HCT116 (cell line): ENCODE data around the gene PCGF2. TPM values are rescaled to one million over a fixed set of nuclear protein-coding genes. Genes with fewer than 3 reads are reported as not detected.

ENCODE experiments used
- ATAC-seq: fragments of 200-7000 bp; cut with Tn5 transposase; 2 replicates; pipeline ENCODE4 v1.9.1; 2020; ENCODE audit warnings: mild to moderate bottlenecking, moderate library complexity
- BruUV-seq: library from RNA; stranded (reverse); fragments of 400-500 nt; replicated peaks from 2 replicates; lab custom pipeline; 2021; lab: Mats Ljungman, UMichigan
- CTCF ChIA-PET: fragments of 300-600 bp; sonication (Branson Sonifier 250); formaldehyde crosslinking; loops from one replicate; lab custom pipeline; 2021; ENCODE audit warnings: antibody characterized with exemption; lab: Charles Lee
- POLR2A ChIA-PET: fragments of 300-600, 350-600 bp; sonication (Branson Sonifier 250); formaldehyde crosslinking; loops from one replicate; lab custom pipeline; 2021; ENCODE audit warnings: antibody characterized with exemption; lab: Charles Lee
- RAD21 ChIA-PET, 2 experiments: fragments of 300-600 bp; sonication (Branson Sonifier 250); formaldehyde crosslinking; loops; one replicate each; lab custom pipeline; 2023; ENCODE audit warnings: low total read pairs in 2 of 2; ENCODE audit not compliant: uncharacterized antibody in 2 of 2, unreplicated experiment in 2 of 2, low non-redundant PET in 1 of 2; lab: Charles Lee
- DNase-seq: peaks from one replicate; pipeline ENCODE4 v3.0.0-alpha.2; 2010; ENCODE audit warnings: low read depth, low spot score
- H2AFZ ChIP-seq: fragments of 200-600 bp; shearing (Covaris generic), sonication (generic); 2 replicates; pipeline ENCODE4 v1.6.1; 2017; ENCODE audit warnings: low read depth, mixed run types, mixed read lengths, antibody characterized with exemption, low read length; ENCODE audit not compliant: poor library complexity, severe bottlenecking
- H3K27ac ChIP-seq: 2 replicates; pipeline ENCODE4 v1.5.1; 2012; ENCODE audit warnings: low read depth, low read length
- H3K27me3 ChIP-seq: fragments of 200-600 bp; sonication (generic); 2 replicates; pipeline ENCODE4 v1.6.1; 2016; ENCODE audit warnings: mixed run types, low read length, mixed read lengths; ENCODE audit not compliant: insufficient read depth
- H3K36me3 ChIP-seq, 2 experiments: fragments of 200-500 bp in 1 of 2; fragments of 200-600 bp in 1 of 2; sonication (Bioruptor generic) in 1 of 2; sonication (generic) in 1 of 2; 2 replicates each; pipeline versions ENCODE4 v1.5.1 to v1.6.1; 2014 to 2016; ENCODE audit warnings: low read length in 2 of 2, inconsistent platforms in 1 of 2, mixed read lengths in 1 of 2, mixed run types in 1 of 2; ENCODE audit not compliant: insufficient read depth in 2 of 2, control insufficient read depth in 1 of 2
- H3K4me1 ChIP-seq, 2 experiments: fragments of 200-600 bp in 1 of 2; sonication (generic) in 1 of 2; 2 replicates each; pipeline versions ENCODE4 v1.5.1 to v1.6.1; 2012 to 2017; ENCODE audit warnings: low read length in 2 of 2, inconsistent platforms in 1 of 2, mild to moderate bottlenecking in 1 of 2, mixed read lengths in 1 of 2, mixed run types in 1 of 2, moderate library complexity in 1 of 2; ENCODE audit not compliant: insufficient read depth in 2 of 2, control insufficient read depth in 1 of 2
- H3K4me2 ChIP-seq: fragments of 200-600 bp; sonication (generic); 2 replicates; pipeline ENCODE4 v1.6.1; 2017; ENCODE audit warnings: mixed run types, low read length, mixed read lengths
- H3K4me3 ChIP-seq, 2 experiments: fragments of 200-600 bp in 1 of 2; sonication (generic) in 1 of 2; replicated peaks in 1 of 2; 2 replicates each; pipeline ENCODE4 v1.5.1; 2011 to 2016; ENCODE audit warnings: low read length in 2 of 2, control low read depth in 1 of 2, low read depth in 1 of 2, mild to moderate bottlenecking in 1 of 2, mixed read lengths in 1 of 2, mixed run types in 1 of 2
- H3K79me2 ChIP-seq: fragments of 200-600 bp; sonication (generic); 2 replicates; pipeline ENCODE4 v1.6.1; 2017; ENCODE audit warnings: mild to moderate bottlenecking, mixed run types, low read length, moderate library complexity, mixed read lengths; ENCODE audit not compliant: insufficient read depth
- H3K9ac ChIP-seq: fragments of 200-600 bp; sonication (generic); 2 replicates; pipeline ENCODE4 v1.6.1; 2016; ENCODE audit warnings: low read length, mixed read lengths
- H3K9me2 ChIP-seq: fragments of 200-600 bp; sonication (generic), shearing (Covaris generic); 2 replicates; pipeline ENCODE4 v1.6.1; 2017; ENCODE audit warnings: mixed run types, mild to moderate bottlenecking, moderate library complexity; ENCODE audit not compliant: insufficient read depth
- H3K9me3 ChIP-seq, 2 experiments: fragments of 200-500 bp in 1 of 2; fragments of 200-600 bp in 1 of 2; sonication (Bioruptor generic) in 1 of 2; sonication (generic) in 1 of 2; 2 replicates each; pipeline ENCODE4 v1.6.1; 2014 to 2017; ENCODE audit warnings: low read length in 2 of 2, mixed read lengths in 2 of 2, inconsistent platforms in 1 of 2, low read depth in 1 of 2, mild to moderate bottlenecking in 1 of 2, mixed run types in 1 of 2, moderate library complexity in 1 of 2; ENCODE audit not compliant: control insufficient read depth in 1 of 2, insufficient read depth in 1 of 2
- H4K20me1 ChIP-seq: fragments of 200-600 bp; sonication (generic), shearing (Covaris generic); 2 replicates; pipeline ENCODE4 v1.6.1; 2017; ENCODE audit warnings: mixed run types, mild to moderate bottlenecking, moderate library complexity; ENCODE audit not compliant: insufficient read depth
- ATF3 ChIP-seq: IDR thresholded peaks from 2 replicates; pipeline ENCODE4 v1.6.1; 2012
- CBX3 ChIP-seq: IDR thresholded peaks from 2 replicates; pipeline ENCODE4 v1.6.1; 2012; ENCODE audit warnings: low read depth
- CEBPB ChIP-seq: IDR thresholded peaks from 2 replicates; pipeline ENCODE4 v1.6.1; 2012; ENCODE audit warnings: low read depth
- CTCF ChIP-seq, 3 experiments: fragments of 200-600 bp in 1 of 3; sonication (generic) in 1 of 3; IDR thresholded peaks in 2 of 3; conservative IDR thresholded peaks in 1 of 3; 2 replicates each; pipeline ENCODE4 v1.5.1; 2012 to 2017; ENCODE audit warnings: low read depth in 2 of 3, low read length in 2 of 3, antibody characterized with exemption in 1 of 3, borderline replicate concordance in 1 of 3, control low read depth in 1 of 3, mild to moderate bottlenecking in 1 of 3, mixed read lengths in 1 of 3, mixed run types in 1 of 3, moderate library complexity in 1 of 3; ENCODE audit not compliant: insufficient read depth in 1 of 3
- EGR1 ChIP-seq: IDR thresholded peaks from 2 replicates; pipeline ENCODE4 v1.6.1; 2012; ENCODE audit warnings: low read depth
- EZH2 ChIP-seq: fragments of 200-600 bp; sonication (generic); IDR thresholded peaks from 2 replicates; pipeline ENCODE4 v1.6.1; 2017; ENCODE audit warnings: antibody characterized with exemption, mixed run types
- JUND ChIP-seq: IDR thresholded peaks from 2 replicates; pipeline ENCODE4 v1.6.1; 2012
- POLR2A ChIP-seq: IDR thresholded peaks from 2 replicates; pipeline ENCODE4 v1.7.0; 2011; ENCODE audit warnings: borderline replicate concordance; ENCODE audit not compliant: insufficient read depth, insufficient read length; ENCODE audit errors: extremely low read depth
- POLR2AphosphoS5 ChIP-seq: IDR thresholded peaks from 2 replicates; pipeline ENCODE4 v1.6.1; 2011; ENCODE audit warnings: mild to moderate bottlenecking, low read depth, low read length, moderate library complexity
- SP1 ChIP-seq: IDR thresholded peaks from 2 replicates; pipeline ENCODE4 v1.6.1; 2012; ENCODE audit warnings: low read depth
- SRF ChIP-seq: IDR thresholded peaks from 2 replicates; pipeline ENCODE4 v1.6.1; 2012; ENCODE audit warnings: low read depth
- TCF7L2 ChIP-seq: IDR thresholded peaks from 2 replicates; pipeline ENCODE4 v1.7.0; 2011; ENCODE audit warnings: borderline replicate concordance, inconsistent platforms; ENCODE audit not compliant: insufficient read depth, insufficient read length; ENCODE audit errors: extremely low read depth
- YY1 ChIP-seq: IDR thresholded peaks from 2 replicates; pipeline ENCODE4 v1.6.1; 2011; ENCODE audit warnings: low read length, low read depth, moderate library complexity, mild to moderate bottlenecking; ENCODE audit not compliant: insufficient replicate concordance; ENCODE audit errors: extremely low read depth
- ZFX ChIP-seq: fragments of 450-650 bp; IDR thresholded peaks from 2 replicates; pipeline ENCODE4 v1.6.1; 2017
- ZNF274 ChIP-seq: fragments of 200-500 bp; sonication (Bioruptor generic); IDR thresholded peaks from 2 replicates; pipeline ENCODE4 v1.6.1; 2014; ENCODE audit warnings: mild to moderate bottlenecking, low read depth, low read length, inconsistent platforms
- intact Hi-C: fragments of 100-400 bp; cut with micrococcal nuclease; formaldehyde crosslinking; loops from 2 replicates; pipeline ENCODE4 v1.10.0; 2022
- total RNA-seq: library from RNA; stranded (reverse); gene quantifications from one replicate; pipeline ENCODE4 v1.2.1, GENCODE V29; 2021; ENCODE audit not compliant: unreplicated experiment
- TF ChIP-seq, protein P1 (sequence below): IDR thresholded peaks from 2 replicates; pipeline ENCODE4 v1.6.1; 2012
- TF ChIP-seq, protein P2 (sequence below): IDR thresholded peaks from 2 replicates; pipeline ENCODE4 v1.6.1; 2011; ENCODE audit warnings: mild to moderate bottlenecking, low read length, moderate library complexity; ENCODE audit not compliant: insufficient replicate concordance; ENCODE audit errors: extremely low read depth

The PCGF2 gene
- total RNA-seq, 1 experiment from 2014 or later, result 64.6 TPM

GRCh38 chr17:38748892-38749222 is 721 bp upstream of the PCGF2 start:
- Histone ChIP-seq H3K4me2 (peak overlapping the region; percentile 94), H3K27ac (peak overlapping the region; percentile 100), H3K27me3 (no peaks in the 10 kb centered on the region), H2AFZ (no peak overlapping the region), H3K9me3 (no peaks in the 10 kb centered on the region), H3K36me3 (peaks cover 0 to 4% of the 10 kb centered on the region in 2 experiments; a peak in 1 of 4 replicates), H3K4me3 (peak overlapping the region; percentile 99 to 100), H3K79me2 (peaks cover 69% of the 10 kb centered on the region), H3K9ac (peak overlapping the region; percentile 93), H3K9me2 (no peaks in the 10 kb centered on the region), H3K4me1 (peaks cover 33 to 64% of the 10 kb centered on the region in 2 experiments), H4K20me1 (no peaks in the 10 kb centered on the region)
- POLR2A ChIA-PET, result interaction anchor here (1.2 kb wide), 1 partner anchor 122 kb away, joined by 5 read pairs; no protein-coding TSS in a partner anchor
- BruUV-seq, result no TSS peak
- no peak for ATAC-seq
- intact Hi-C loops, result no loop called here
- RAD21 ChIA-PET, result no interaction called here
- TF ChIP-seq EGR1, result no peak
- TF ChIP-seq, protein P1, sequence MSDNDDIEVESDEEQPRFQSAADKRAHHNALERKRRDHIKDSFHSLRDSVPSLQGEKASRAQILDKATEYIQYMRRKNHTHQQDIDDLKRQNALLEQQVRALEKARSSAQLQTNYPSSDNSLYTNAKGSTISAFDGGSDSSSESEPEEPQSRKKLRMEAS, result no peak
- no peak for TF ChIP-seq CTCF (IDR thresholded peaks at IDR 0.05 in 2 of 3, conservative IDR thresholded peaks at IDR 0.05 in 1 of 3; ENCODE audit: borderline replicate concordance in 1 of 3, insufficient read depth in 1 of 3, low read depth in 2 of 3, low read length in 2 of 3)
- no peak for TF ChIP-seq ZNF274
- TF ChIP-seq SRF, result no peak
- TF ChIP-seq TCF7L2, result no peak
- no peak for TF ChIP-seq ZFX
- no peak for TF ChIP-seq SP1
- TF ChIP-seq ATF3, result no peak
- no peak for TF ChIP-seq POLR2AphosphoS5
- TF ChIP-seq, protein P2, sequence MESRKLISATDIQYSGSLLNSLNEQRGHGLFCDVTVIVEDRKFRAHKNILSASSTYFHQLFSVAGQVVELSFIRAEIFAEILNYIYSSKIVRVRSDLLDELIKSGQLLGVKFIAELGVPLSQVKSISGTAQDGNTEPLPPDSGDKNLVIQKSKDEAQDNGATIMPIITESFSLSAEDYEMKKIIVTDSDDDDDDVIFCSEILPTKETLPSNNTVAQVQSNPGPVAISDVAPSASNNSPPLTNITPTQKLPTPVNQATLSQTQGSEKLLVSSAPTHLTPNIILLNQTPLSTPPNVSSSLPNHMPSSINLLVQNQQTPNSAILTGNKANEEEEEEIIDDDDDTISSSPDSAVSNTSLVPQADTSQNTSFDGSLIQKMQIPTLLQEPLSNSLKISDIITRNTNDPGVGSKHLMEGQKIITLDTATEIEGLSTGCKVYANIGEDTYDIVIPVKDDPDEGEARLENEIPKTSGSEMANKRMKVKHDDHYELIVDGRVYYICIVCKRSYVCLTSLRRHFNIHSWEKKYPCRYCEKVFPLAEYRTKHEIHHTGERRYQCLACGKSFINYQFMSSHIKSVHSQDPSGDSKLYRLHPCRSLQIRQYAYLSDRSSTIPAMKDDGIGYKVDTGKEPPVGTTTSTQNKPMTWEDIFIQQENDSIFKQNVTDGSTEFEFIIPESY, result no peak
- no peak for TF ChIP-seq YY1
- TF ChIP-seq CBX3, result no peak
- no peak for TF ChIP-seq EZH2
- no peak for TF ChIP-seq CEBPB
- TF ChIP-seq POLR2A, result no peak
- TF ChIP-seq JUND, result no peak
- DNase-seq, result no peak
- CTCF ChIA-PET, result interaction anchor here (1.1 to 1.8 kb wide), 2 partner anchors 12 to 14 kb away, joined by 3 to 5 read pairs; no protein-coding TSS in a partner anchor
